A549 (cell line): Measurements from ENCODE around the gene PPFIA2. TPM values are rescaled to one million over a fixed set of nuclear protein-coding genes. Genes with fewer than 3 reads are reported as not detected.

Source experiments
- ATAC-seq, 2 experiments: fragments of 200-7000 bp in 1 of 2; fragments of >200 bp in 1 of 2; cut with Nextera tagmentation in 1 of 2; cut with Tn5 transposase in 1 of 2; 3 replicates each; pipeline versions ENCODE4 v1.8.0 to v1.9.1; 2018 to 2020; ENCODE audit warnings: mild to moderate bottlenecking in 1 of 2, moderate library complexity in 1 of 2
- CTCF ChIA-PET: fragments of 300-600 bp; sonication (Branson Sonifier 250); formaldehyde crosslinking; extraction: SDS; loops from one replicate; lab custom pipeline; 2021; ENCODE audit warnings: antibody characterized with exemption, inconsistent platforms; lab: Yijun Ruan, JAX
- POLR2A ChIA-PET: fragments of 350-600 bp; formaldehyde crosslinking; extraction: SDS; loops from one replicate; lab custom pipeline; 2021; ENCODE audit warnings: antibody characterized with exemption, inconsistent platforms; lab: Yijun Ruan, JAX
- DNase-seq, 2 experiments: peaks; one replicate each; pipeline versions ENCODE4 v3.0.0 to v3.0.0-alpha.2; 2011 to 2016; ENCODE audit warnings: low read depth in 1 of 2, low spot score in 1 of 2
- FAIRE-seq: peaks from 2 replicates; lab custom pipeline; 2011; peaks lifted over from hg19 to GRCh38; lab: Jason Lieb, UNC
- H3K27ac ChIP-seq, 2 experiments: fragments of >200 bp; sonication (Bioruptor Twin); formaldehyde crosslinking; 3 replicates each; pipeline ENCODE4 v1.5.1; 2016 to 2017
- H3K4me1 ChIP-seq: fragments of >200 bp; sonication (Bioruptor Twin); formaldehyde crosslinking; 3 replicates; pipeline ENCODE4 v1.6.1; 2016
- H3K4me2 ChIP-seq: fragments of >200 bp; sonication (Bioruptor Twin); formaldehyde crosslinking; 3 replicates; pipeline ENCODE4 v1.6.1; 2016
- H3K4me3 ChIP-seq: fragments of >200 bp; sonication (Bioruptor Twin); formaldehyde crosslinking; 3 replicates; pipeline ENCODE4 v1.5.1; 2016
- H3K9me3 ChIP-seq: fragments of >200 bp; sonication (Bioruptor Twin); formaldehyde crosslinking; 3 replicates; pipeline ENCODE4 v1.6.1; 2016
- CBX8 ChIP-seq: fragments of 200-600 bp; sonication (generic); IDR thresholded peaks from 2 replicates; pipeline ENCODE4 v1.6.1; 2016
- EHF ChIP-seq: fragments of 250-450 bp; sonication (Bioruptor Pico); IDR thresholded peaks from 2 replicates; pipeline ENCODE4 v1.5.0; 2020; ENCODE audit warnings: mild to moderate bottlenecking
- EP300 ChIP-seq, 2 experiments: fragments of >200 bp; sonication (Bioruptor Twin); formaldehyde crosslinking; IDR thresholded peaks; 2 replicates in 1 of 2; 3 replicates in 1 of 2; pipeline ENCODE4 v1.6.1; 2016 to 2017
- FOSB ChIP-seq: fragments of 250-450 bp; sonication (Bioruptor Pico); IDR thresholded peaks from 2 replicates; pipeline ENCODE4 v1.5.0; 2020; ENCODE audit warnings: mild to moderate bottlenecking, moderate library complexity
- FOSL2 ChIP-seq, 2 experiments: fragments of 450-650 bp in 1 of 2; fragments of >200 bp in 1 of 2; sonication (Bioruptor Twin) in 1 of 2; formaldehyde crosslinking; IDR thresholded peaks; 2 replicates each; pipeline versions ENCODE4 v1.5.0 to v1.6.1; 2016 to 2020; ENCODE audit warnings: mild to moderate bottlenecking in 1 of 2, moderate library complexity in 1 of 2
- FOXS1 ChIP-seq: fragments of 250-450 bp; sonication (Bioruptor Pico); IDR thresholded peaks from 2 replicates; pipeline ENCODE4 v1.5.0; 2020; ENCODE audit warnings: mild to moderate bottlenecking, moderate library complexity
- JUN ChIP-seq, 2 experiments: fragments of >200 bp; sonication (Bioruptor Twin); formaldehyde crosslinking; IDR thresholded peaks; 2 replicates in 1 of 2; 3 replicates in 1 of 2; pipeline ENCODE4 v1.6.1; 2016 to 2017
- NPAS2 ChIP-seq: fragments of 250-450 bp; sonication (Bioruptor Pico); IDR thresholded peaks from 2 replicates; pipeline ENCODE4 v1.8.0; 2022; ENCODE audit warnings: mild to moderate bottlenecking, moderate library complexity, borderline replicate concordance
- PHF8 ChIP-seq: fragments of 200-600 bp; sonication (generic); IDR thresholded peaks from 2 replicates; pipeline ENCODE4 v1.6.1; 2016; ENCODE audit warnings: low read depth, mild to moderate bottlenecking, antibody characterized with exemption, moderate library complexity, borderline replicate concordance
- POLR2AphosphoS2 ChIP-seq: conservative IDR thresholded peaks from 2 replicates; pipeline ENCODE4 v1.6.1; 2012; ENCODE audit warnings: low read length, improper control_type of control experiment, inconsistent platforms
- RFX5 ChIP-seq: fragments of 450-650 bp; IDR thresholded peaks from 2 replicates; pipeline ENCODE4 v1.7.1; 2014; ENCODE audit warnings: antibody characterized with exemption, mild to moderate bottlenecking, moderate library complexity
- TP53 ChIP-seq: fragments of 250-450 bp; sonication (Bioruptor Pico); IDR thresholded peaks from 2 replicates; pipeline ENCODE4 v1.5.0; 2021; ENCODE audit warnings: mild to moderate bottlenecking, moderate library complexity
- ZC3H11A ChIP-seq: fragments of 450-650 bp; IDR thresholded peaks from 2 replicates; pipeline ENCODE4 v1.6.1; 2014; ENCODE audit warnings: antibody characterized with exemption, mild to moderate bottlenecking
- ZFP36 ChIP-seq: fragments of 450-650 bp; IDR thresholded peaks from 2 replicates; pipeline ENCODE4 v1.6.1; 2014; ENCODE audit warnings: borderline replicate concordance; ENCODE audit not compliant: partially characterized antibody
- ZSCAN20 ChIP-seq: fragments of 250-450 bp; sonication (Bioruptor Pico); IDR thresholded peaks from 2 replicates; pipeline ENCODE4 v1.8.0; 2022; ENCODE audit warnings: mild to moderate bottlenecking, moderate library complexity
- WGBS: methylation state at CpG from one replicate; pipeline ENCODE4 v1.1.6; 2017; ENCODE audit errors: missing lambda C conversion rate; 5-methylcytosine and 5-hydroxymethylcytosine counted together
- polyA plus RNA-seq, 4 experiments: library from polyadenylated mRNA; depleted of rRNA in 3 of 4; stranded (reverse); fragments of >200 nt; fragmentation: RNase III in 1 of 4; extraction: RNeasy Plus Mini Kit Qiagen cat#74134 plus additional on column Dnase treatment in 1 of 4; gene quantifications; 2 replicates in 3 of 4; 3 replicates in 1 of 4; pipeline ENCODE4 v1.2.3, GENCODE V29; 2011 to 2017
- TF ChIP-seq, protein P1 (sequence below): fragments of >200 bp; sonication (Bioruptor Twin); formaldehyde crosslinking; IDR thresholded peaks from 2 replicates; pipeline ENCODE4 v1.6.1; 2016
- TF ChIP-seq, protein P2 (sequence below): fragments of 250-450 bp; sonication (Bioruptor Pico); IDR thresholded peaks from 2 replicates; pipeline ENCODE4 v1.5.0; 2020; ENCODE audit warnings: low read depth, mild to moderate bottlenecking, moderate library complexity
- TF ChIP-seq, protein P3 (sequence below): fragments of 150-350 bp; IDR thresholded peaks from 2 replicates; pipeline ENCODE4 v1.6.1; 2014; ENCODE audit warnings: low read depth, mild to moderate bottlenecking, low read length
- TF ChIP-seq, protein P4 (sequence below): fragments of 250-450 bp; sonication (Bioruptor Pico); IDR thresholded peaks from 2 replicates; pipeline ENCODE4 v1.5.0; 2021; ENCODE audit warnings: mild to moderate bottlenecking, moderate library complexity, borderline replicate concordance
- TF ChIP-seq, protein P5 (sequence below): IDR thresholded peaks from 2 replicates; pipeline ENCODE4 v1.6.1; 2012; ENCODE audit warnings: low read depth, borderline replicate concordance

Gene PPFIA2
- polyA plus RNA-seq, 2 of the 4 experiments (the other 2 are of a cell fraction) = not detected

DNA sequence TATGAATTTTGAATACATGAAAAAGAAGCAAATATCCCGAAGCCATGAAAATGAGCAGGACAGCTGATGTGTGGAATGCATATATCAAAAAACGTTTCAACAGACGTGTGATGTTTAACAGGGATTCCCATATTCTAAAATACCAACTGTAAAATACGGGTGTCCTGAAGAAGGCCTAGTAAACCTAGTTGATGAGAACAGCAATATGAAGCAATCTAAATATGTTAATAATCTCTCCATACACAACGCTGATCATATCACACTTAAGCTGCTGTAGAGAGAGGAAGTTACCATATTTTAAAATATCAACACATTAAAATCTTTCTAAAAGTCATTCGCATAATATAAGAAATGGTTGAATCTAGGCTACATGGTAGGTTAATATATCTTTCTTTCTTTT lies 317.5 kb downstream of the PPFIA2 start:
- ATAC-seq (no peak), FAIRE-seq (no peak)

DNA sequence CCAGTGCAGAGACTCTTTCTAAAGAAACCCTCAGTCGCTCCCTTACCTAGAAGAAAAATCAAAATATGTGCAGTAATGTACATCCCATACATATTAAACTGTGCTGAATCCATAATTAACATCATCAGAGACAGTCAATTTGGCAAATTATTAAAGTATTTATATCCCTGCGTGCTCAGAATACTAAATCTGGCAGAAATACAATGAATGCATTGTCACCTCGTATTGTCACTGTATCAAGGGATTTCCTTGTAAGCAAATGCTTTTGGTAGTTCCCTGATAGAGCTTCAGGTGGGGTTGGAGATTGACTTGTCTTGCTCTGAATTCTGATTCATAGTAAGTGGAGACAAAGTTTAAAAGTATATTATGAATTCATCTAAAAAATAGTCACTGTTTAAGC lies 319.1 kb downstream of the PPFIA2 start:
- WGBS = 11% methylated on average over 3 of the region's 3 CpGs
- POLR2A ChIA-PET = no interaction called here
- Histone ChIP-seq H3K4me2 (no peak overlapping the region), H3K4me3 (no peak overlapping the region), H3K9me3 (no peaks in the 10 kb centered on the region), H3K27ac (no peak overlapping the region), H3K4me1 (no peaks in the 10 kb centered on the region)
- CTCF ChIA-PET = no interaction called here
- FAIRE-seq (no peak), DNase-seq (no peak), ATAC-seq (no peak)
- TF ChIP-seq JUN (IDR thresholded peaks at IDR 0.05) = no peak
- no peak for TF ChIP-seq FOSB (CRISPR knock-in tag)
- TF ChIP-seq, protein P1, sequence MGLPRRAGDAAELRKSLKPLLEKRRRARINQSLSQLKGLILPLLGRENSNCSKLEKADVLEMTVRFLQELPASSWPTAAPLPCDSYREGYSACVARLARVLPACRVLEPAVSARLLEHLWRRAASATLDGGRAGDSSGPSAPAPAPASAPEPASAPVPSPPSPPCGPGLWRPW = no peak
- TF ChIP-seq FOSL2 (IDR thresholded peaks at IDR 0.05) = no peak
- no peak for TF ChIP-seq FOSL2 (CRISPR knock-in tag; IDR thresholded peaks at IDR 0.05)
- TF ChIP-seq, protein P2, sequence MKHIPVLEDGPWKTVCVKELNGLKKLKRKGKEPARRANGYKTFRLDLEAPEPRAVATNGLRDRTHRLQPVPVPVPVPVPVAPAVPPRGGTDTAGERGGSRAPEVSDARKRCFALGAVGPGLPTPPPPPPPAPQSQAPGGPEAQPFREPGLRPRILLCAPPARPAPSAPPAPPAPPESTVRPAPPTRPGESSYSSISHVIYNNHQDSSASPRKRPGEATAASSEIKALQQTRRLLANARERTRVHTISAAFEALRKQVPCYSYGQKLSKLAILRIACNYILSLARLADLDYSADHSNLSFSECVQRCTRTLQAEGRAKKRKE (CRISPR knock-in tag) = no peak
- TF ChIP-seq ZFP36 = no peak
- TF ChIP-seq CBX8 = no peak
- TF ChIP-seq TP53 (CRISPR knock-in tag) = no peak
- TF ChIP-seq NPAS2 (CRISPR knock-in tag) = no peak
- TF ChIP-seq, protein P3, sequence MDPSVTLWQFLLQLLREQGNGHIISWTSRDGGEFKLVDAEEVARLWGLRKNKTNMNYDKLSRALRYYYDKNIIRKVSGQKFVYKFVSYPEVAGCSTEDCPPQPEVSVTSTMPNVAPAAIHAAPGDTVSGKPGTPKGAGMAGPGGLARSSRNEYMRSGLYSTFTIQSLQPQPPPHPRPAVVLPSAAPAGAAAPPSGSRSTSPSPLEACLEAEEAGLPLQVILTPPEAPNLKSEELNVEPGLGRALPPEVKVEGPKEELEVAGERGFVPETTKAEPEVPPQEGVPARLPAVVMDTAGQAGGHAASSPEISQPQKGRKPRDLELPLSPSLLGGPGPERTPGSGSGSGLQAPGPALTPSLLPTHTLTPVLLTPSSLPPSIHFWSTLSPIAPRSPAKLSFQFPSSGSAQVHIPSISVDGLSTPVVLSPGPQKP = no peak
- TF ChIP-seq RFX5 = no peak
- TF ChIP-seq EHF (CRISPR knock-in tag) = no peak
- TF ChIP-seq ZC3H11A = no peak
- TF ChIP-seq, protein P4, sequence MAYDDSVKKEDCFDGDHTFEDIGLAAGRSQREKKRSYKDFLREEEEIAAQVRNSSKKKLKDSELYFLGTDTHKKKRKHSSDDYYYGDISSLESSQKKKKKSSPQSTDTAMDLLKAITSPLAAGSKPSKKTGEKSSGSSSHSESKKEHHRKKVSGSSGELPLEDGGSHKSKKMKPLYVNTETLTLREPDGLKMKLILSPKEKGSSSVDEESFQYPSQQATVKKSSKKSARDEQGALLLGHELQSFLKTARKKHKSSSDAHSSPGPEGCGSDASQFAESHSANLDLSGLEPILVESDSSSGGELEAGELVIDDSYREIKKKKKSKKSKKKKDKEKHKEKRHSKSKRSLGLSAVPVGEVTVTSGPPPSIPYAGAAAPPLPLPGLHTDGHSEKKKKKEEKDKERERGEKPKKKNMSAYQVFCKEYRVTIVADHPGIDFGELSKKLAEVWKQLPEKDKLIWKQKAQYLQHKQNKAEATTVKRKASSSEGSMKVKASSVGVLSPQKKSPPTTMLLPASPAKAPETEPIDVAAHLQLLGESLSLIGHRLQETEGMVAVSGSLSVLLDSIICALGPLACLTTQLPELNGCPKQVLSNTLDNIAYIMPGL (CRISPR knock-in tag) = no peak

More for the DNA sequence above, 317.5 kb downstream of the PPFIA2 start:
- 48% methylated on average over 6 of the region's 6 CpGs for WGBS
- no peaks in the 10 kb centered on the region for H3K4me1 ChIP-seq
- TF ChIP-seq EP300 (IDR thresholded peaks at IDR 0.05) (no peak), PHF8 (no peak), ZFP36 (no peak), POLR2AphosphoS2 (no peak), ZSCAN20 (CRISPR knock-in tag) (no peak), FOXS1 (CRISPR knock-in tag) (no peak), EHF (CRISPR knock-in tag) (no peak), JUN (IDR thresholded peaks at IDR 0.05) (no peak)
- TF ChIP-seq, protein P5, sequence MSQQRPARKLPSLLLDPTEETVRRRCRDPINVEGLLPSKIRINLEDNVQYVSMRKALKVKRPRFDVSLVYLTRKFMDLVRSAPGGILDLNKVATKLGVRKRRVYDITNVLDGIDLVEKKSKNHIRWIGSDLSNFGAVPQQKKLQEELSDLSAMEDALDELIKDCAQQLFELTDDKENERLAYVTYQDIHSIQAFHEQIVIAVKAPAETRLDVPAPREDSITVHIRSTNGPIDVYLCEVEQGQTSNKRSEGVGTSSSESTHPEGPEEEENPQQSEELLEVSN = no peak
- no peak overlapping the region for H3K4me2 ChIP-seq
- POLR2A ChIA-PET = no interaction called here
- no peak for DNase-seq
- CTCF ChIA-PET = interaction anchor here (1.0 kb wide), 1 partner anchor 9 kb away, joined by 3 read pairs; no protein-coding TSS in a partner anchor
- no peak overlapping the region for H3K4me3 ChIP-seq
- H3K9me3 ChIP-seq = no peaks in the 10 kb centered on the region
- H3K27ac ChIP-seq = no peak overlapping the region
